ENCODE measurements around the gene RPP30.

DNA sequence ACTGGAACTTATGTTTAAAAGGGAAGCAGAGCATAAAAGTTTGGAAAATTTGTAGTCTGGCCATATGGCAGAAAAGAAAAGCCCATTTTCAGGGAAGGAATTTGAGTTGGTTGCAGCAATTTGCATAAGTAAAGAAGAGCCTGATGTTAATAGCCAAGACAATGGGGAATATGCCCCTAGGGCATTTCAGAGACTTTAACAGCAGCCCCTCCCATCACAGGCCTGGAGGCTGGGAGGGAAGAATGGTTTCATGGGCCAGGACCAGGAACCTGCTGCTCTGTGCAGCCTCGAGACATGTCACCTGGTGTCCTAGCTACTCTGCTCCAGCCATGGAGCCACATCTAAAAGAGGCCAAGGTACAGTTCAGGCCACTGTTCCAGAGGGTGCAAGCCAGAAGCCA, 49.3 kb upstream of the RPP30 start:
- TF ChIP-seq, protein P1, sequence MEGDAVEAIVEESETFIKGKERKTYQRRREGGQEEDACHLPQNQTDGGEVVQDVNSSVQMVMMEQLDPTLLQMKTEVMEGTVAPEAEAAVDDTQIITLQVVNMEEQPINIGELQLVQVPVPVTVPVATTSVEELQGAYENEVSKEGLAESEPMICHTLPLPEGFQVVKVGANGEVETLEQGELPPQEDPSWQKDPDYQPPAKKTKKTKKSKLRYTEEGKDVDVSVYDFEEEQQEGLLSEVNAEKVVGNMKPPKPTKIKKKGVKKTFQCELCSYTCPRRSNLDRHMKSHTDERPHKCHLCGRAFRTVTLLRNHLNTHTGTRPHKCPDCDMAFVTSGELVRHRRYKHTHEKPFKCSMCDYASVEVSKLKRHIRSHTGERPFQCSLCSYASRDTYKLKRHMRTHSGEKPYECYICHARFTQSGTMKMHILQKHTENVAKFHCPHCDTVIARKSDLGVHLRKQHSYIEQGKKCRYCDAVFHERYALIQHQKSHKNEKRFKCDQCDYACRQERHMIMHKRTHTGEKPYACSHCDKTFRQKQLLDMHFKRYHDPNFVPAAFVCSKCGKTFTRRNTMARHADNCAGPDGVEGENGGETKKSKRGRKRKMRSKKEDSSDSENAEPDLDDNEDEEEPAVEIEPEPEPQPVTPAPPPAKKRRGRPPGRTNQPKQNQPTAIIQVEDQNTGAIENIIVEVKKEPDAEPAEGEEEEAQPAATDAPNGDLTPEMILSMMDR (conservative IDR thresholded peaks at IDR 0.05) = no peak
- TF ChIP-seq EZH2 (IDR thresholded peaks at IDR 0.05; ENCODE audit: low read depth) = no peak

All from PC-9 (cell line).